OCI-M1 (cell line): ENCODE results near the gene CLASRP.

ENCODE experiments used
- DNase-seq: peaks from one replicate; lab custom pipeline; 2025; lab: John Stamatoyannopoulos, UW

Gene CLASRP

DNA sequence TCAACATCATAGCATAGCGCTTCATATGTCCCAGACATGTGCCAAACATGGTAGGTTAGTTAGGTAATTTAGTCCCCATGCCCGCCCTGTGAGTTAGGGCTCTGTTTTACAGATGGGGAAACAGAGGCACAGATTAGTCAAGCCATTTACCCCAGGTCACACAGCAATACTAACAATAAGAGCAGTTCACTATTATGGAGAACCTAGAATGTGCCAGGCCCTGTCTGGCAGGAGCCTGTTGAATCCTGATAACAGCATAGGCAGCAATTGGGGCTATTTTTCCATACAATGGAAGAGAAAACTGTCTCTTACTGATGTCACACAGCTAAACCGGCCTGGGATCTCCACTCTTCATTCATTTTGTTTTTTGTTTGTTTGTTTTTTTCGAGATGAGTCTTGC lies 47.6 kb downstream of the CLASRP start:
- no peak for DNase-seq

DNA sequence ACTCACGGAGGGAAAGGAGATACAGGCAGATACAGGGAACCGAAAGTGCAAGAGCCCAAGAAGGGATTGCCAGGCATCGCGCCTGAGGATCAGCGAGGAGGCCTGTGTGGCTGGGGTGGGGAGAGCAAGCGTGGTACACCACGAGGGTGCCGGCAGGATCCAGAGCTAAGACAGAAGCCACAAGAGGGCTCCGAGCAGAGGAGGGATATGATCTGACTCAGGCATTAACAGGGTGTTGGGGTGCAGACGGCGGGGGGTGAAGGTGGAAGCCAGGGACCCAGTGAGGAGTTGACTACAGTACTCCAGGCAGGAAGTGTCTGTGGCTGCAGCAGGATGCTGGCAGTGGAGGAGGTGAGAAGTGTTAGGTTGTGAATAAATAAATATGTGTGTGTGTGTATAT lies 48.7 kb downstream of the CLASRP start:
- DNase-seq: no peak

- DNase-seq: no peak
These were observed 51.2 kb downstream of the CLASRP start for GRCh38 chr19:45090034-45090433.

DNA sequence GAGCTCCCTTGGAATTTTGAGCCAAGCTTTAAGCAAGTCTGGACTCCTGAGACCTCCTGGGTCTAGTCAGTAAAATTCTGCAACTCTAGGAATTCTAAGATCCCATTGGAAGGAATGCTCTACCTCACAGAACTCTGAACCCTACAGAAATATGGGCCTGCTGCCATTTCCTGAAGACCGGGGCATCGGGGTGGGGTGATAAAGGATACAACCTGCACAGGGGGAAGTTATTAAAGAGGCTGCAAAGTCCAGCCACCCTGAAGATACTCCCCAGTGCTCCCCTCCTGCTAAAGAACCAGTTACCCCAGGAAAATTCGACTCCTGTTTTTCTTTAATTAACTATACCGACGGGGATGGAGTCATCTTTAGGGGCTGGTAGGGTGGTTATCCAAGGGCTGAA lies 51.8 kb downstream of the CLASRP start:
- no peak for DNase-seq

- DNase-seq: no peak
These were observed 52.4 kb downstream of the CLASRP start for GRCh38 chr19:45091031-45091923.

- DNase-seq: peak; percentile 96
These were observed 54.2 kb downstream of the CLASRP start, which contains the start of gene PPP1R37 for GRCh38 chr19:45092747-45093678. Gene PPP1R37, plus strand, starts transcription at chr19:45093179. Its CDS starts 147 bp downstream, at chr19:45093326.

DNA sequence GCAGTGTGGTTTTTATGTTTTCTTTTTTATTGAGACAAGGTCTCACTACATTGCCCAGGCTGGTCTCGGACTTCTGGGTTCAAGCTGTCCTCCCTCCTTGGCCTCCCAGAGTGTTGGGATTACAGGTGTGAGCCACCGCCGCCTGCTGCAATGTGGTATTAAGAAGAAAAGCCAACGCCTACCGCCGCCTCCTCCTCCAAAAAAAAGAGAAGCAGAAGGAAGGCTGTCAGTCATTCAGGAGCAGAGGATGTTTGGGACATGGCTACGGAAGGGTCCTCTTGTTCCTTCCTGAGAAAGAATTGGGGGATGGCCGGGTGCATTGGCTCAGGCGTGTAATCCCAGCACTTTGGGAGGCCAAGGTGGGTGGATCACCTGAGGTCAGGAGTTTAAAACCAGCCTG lies 55.3 kb downstream of the CLASRP start:
- no peak for DNase-seq

- no peak for DNase-seq
These were observed 55.9 kb downstream of the CLASRP start for GRCh38 chr19:45094707-45095106.

GRCh38 chr19:45095496-45096413 lies 56.9 kb downstream of the CLASRP start:
- no peak for DNase-seq

- no peak for DNase-seq
These were observed 57.9 kb downstream of the CLASRP start for GRCh38 chr19:45096700-45097099.

- no peak for DNase-seq
These were observed 58.6 kb downstream of the CLASRP start for GRCh38 chr19:45097450-45097775.

DNA sequence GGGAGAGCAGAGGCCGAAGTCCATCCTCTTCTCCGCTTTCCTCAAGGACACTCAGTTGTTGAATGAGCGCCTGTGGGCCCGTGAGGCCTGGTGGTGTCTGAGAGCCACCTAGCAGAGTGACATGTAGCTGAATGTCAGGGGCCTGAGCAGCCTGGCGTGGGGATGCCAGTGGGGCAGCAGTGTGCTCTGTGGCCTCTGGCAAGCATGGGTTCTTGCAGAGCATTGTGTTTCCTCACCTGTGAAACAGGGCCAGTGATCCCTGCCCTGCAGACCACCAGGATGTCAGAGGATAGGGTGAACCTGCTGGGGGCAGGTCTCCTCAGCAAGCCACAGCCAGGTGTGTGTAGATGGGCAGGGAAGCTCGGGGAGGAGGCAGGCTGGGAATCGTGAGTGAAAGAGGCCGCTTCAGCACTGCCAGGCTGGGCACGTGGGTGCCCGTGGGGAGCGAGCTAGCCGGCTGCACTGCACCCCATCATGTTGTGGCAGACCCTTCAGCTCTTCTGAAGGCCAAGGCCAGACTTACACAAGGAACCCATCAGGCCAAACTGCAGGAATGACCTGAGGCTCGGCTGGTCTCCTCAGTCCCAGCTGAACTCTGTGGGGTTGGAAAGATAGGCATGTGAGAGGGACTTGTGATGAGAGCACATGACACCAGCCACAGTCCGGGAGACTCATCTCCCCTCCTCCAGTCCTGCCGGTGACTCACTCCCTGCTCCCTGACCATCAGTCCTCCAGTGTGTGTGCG lies 59.1 kb downstream of the CLASRP start:
- peak; percentile 87 for DNase-seq

DNA sequence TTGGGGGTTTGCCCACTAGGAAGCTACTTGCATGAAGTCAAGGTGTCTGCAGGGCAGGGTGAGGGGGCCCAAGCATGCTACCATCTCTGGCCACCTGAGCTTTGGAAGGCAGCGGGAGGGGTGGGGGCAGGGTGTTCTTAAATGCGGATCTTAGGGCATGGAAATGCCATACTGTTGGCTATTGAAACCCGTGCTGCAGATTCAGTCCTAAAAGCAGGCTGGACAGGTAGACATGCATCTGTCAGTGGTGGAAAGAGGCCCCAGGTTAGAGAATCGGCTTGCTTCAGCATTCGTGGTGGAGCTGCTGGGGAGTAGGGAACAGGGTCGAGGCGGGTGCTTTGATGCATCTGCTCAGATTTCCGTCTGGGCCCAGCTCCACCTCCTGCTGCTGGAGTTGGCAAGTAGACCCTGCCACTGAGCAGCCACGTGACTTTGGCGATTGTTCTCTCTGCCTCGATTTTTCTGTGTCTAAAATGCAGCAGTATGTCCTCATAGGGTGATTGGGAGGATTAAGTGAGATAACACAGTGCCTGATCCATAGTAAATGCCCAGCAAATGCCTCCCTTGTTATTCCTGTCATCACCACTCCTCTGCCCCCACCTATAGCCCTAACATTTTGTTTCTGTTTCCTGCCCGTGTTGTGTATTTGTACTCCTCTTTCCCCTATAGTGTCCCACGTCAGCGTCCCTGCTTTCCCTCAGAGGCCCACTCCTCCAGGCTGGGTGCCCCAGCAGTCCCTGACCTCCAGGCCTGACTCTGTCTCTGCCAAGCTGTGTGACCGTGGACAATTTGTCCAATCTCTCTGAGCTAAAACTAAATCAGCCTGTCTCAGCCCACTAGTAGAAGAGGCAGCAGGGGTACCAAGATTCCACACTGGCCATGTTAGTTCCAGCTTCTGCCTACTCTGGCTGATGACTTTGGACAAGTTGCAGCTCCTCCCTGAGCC lies 59.9 kb downstream of the CLASRP start:
- DNase-seq: no peak

GRCh38 chr19:45099467-45100191 lies 60.8 kb downstream of the CLASRP start:
- DNase-seq: no peak

DNA sequence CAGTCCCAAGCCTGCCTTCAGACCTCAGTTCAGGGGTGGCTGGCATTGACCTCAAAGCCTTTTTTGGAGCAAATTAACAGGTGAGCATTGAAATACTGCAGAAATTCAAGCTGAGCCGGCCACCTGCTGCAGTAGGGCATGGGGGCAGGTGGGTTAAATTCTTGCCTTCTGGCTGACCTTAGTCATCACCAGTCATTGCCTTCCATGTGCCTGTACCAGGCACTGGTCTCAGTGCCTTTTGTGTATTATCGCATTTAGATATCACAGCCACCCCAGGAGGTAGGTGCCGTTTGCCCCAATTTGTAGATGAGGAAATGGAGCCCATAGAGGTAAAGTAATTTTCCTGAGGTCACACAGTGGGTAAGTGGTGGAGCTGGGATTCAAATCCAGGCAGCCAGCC lies 61.4 kb downstream of the CLASRP start:
- no peak for DNase-seq

DNA sequence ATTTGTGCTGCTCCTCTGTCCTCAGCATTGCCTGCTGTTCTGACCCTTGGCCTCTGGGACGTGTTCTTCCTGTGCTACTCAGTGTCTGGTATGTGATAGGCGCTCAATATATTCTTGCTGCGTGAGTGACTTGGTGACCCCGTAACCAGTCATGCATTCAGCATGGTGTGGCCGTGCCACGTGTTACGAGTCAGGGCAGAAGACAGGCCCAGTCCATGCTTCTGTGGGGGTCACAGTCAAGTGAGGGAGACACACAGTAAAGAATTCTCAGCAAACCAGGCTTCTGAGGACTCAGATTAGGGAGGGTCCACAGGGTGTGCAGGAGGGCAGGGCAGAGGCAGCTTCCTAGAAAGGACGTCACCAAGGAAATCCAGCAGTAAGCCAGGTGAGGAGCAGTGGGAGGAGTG lies 62.0 kb downstream of the CLASRP start:
- DNase-seq: no peak

- no peak for DNase-seq
These were observed 63.0 kb downstream of the CLASRP start for GRCh38 chr19:45101806-45102205.

DNA sequence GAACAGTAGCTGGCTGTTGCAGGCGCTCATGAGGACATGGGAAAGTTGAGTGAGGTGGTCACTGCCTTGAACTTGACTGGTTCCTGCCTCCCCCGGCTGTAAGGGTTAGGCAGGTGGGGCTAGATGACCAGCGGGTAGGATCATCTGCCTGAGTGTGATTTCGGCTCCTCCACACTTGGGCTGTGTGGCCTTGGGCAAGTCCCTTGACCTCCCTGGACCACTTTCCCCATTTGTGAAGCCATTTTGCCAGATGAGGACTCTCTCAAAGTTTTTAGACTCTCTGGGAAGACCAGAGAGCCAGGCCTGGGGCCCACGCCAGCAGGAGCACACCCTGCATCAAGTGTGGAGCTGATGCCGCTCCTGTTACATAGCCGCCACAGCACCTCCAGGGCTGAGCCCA lies 63.6 kb downstream of the CLASRP start:
- no peak for DNase-seq

DNA sequence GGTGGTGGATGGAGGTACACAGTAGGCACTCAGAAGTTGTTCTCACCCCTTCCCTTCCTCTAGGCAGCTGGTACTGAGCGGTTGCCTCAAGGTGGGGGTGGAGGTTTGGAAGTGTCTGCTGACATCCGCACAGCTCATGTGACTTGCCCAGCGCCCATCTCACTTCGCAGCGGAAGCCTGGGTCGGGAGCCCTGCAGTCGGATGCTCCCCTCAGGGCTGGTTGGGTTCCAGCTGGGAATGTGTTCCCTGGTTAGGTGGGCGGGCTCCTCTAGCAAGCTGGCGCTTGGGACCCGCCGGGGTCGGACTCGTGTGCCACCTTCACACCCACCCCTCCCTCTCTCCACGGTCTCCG lies 64.3 kb downstream of the CLASRP start:
- DNase-seq: no peak
